ENCODE measurements around the gene FCMR. TPM values are rescaled to one million over a fixed set of nuclear protein-coding genes. Genes with fewer than 3 reads are reported as not detected.

FCMR gene
- total and polyA plus RNA-seq, 10 of the 15 experiments (the other 5 are each of a cell fraction or from before 2014, with no cell fraction given) = 79.7 to 245 (median 123) TPM

DNA sequence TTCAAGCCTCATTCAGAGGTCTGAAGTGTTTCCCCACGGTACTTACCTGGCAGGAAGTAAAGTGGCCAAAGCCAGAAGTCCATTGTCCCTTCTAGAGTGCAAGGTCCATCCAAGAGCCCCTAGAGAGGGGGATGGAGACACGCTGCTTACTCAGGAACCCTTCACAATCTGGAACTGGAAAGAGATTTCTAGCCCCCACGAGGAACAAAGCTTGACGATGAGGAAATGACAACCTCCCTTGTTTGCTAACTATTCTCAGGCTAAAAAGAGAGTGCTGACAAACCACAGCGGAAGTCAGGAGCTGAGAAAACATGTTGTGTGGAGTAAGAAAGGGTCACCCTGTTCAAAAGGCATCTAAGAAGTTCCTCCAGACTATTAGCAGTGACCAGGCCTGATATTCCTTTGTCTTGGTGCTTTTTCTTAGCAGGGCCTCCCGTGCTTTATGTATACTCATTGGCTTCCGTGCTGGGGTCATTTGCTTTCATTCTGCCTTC, at the start of gene FCMR (continued):
- TF ChIP-seq, protein P1, sequence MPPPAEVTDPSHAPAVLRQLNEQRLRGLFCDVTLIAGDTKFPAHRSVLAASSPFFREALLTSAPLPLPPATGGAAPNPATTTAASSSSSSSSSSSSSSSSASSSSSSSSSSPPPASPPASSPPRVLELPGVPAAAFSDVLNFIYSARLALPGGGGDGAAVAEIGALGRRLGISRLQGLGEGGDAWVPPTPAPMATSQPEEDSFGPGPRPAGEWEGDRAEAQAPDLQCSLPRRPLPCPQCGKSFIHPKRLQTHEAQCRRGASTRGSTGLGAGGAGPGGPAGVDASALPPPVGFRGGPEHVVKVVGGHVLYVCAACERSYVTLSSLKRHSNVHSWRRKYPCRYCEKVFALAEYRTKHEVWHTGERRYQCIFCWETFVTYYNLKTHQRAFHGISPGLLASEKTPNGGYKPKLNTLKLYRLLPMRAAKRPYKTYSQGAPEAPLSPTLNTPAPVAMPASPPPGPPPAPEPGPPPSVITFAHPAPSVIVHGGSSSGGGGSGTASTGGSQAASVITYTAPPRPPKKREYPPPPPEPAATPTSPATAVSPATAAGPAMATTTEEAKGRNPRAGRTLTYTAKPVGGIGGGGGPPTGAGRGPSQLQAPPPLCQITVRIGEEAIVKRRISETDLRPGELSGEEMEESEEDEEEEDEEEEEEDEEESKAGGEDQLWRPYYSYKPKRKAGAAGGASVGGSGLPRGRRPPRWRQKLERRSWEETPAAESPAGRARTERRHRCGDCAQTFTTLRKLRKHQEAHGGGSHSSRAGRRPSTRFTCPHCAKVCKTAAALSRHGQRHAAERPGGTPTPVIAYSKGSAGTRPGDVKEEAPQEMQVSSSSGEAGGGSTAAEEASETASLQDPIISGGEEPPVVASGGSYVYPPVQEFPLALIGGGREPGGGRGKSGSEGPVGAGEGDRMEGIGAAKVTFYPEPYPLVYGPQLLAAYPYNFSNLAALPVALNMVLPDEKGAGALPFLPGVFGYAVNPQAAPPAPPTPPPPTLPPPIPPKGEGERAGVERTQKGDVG (CRISPR knock-in tag; IDR thresholded peaks at IDR 0.05) = no peak
- TF ChIP-seq CHD1 (IDR thresholded peaks at IDR 0.05; ENCODE audit: low read depth, low read length) (0 out of 2 replicates have a peak, but pooled peaks have one; percentile 29), GABPA (IDR thresholded peaks at IDR 0.05; ENCODE audit: low read depth) (no peak), SMARCA5 (IDR thresholded peaks at IDR 0.05) (0 out of 2 replicates have a peak, but pooled peaks have one; percentile 10), SUPT20H (IDR thresholded peaks at IDR 0.05; ENCODE audit: borderline replicate concordance, control insufficient read depth, low read depth, low read length) (no peak), POLR2AphosphoS2 (IDR thresholded peaks at IDR 0.05; ENCODE audit: low read depth, low read length) (peak; percentile 69; the same call in 1 of the 2 replicates), SIX5 (IDR thresholded peaks at IDR 0.05; ENCODE audit: low read depth, low read length, severe bottlenecking) (no peak), TCF7 (IDR thresholded peaks at IDR 0.05; ENCODE audit: borderline replicate concordance) (no peak), YY1 (IDR thresholded peaks at IDR 0.05; ENCODE audit: low read depth, low read length) (peak; percentile 26; the same call in 1 of the 2 replicates), MXI1 (IDR thresholded peaks at IDR 0.05; ENCODE audit: low read depth, low read length) (0 out of 2 replicates have a peak, but pooled peaks have one; percentile 41), CREB1 (IDR thresholded peaks at IDR 0.05; ENCODE audit: low read depth) (no peak), BRCA1 (IDR thresholded peaks at IDR 0.05; ENCODE audit: low read depth, low read length) (0 out of 2 replicates have a peak, but pooled peaks have one; percentile 12), FOXK2 (IDR thresholded peaks at IDR 0.05) (no peak)
- TF ChIP-seq, protein P2, sequence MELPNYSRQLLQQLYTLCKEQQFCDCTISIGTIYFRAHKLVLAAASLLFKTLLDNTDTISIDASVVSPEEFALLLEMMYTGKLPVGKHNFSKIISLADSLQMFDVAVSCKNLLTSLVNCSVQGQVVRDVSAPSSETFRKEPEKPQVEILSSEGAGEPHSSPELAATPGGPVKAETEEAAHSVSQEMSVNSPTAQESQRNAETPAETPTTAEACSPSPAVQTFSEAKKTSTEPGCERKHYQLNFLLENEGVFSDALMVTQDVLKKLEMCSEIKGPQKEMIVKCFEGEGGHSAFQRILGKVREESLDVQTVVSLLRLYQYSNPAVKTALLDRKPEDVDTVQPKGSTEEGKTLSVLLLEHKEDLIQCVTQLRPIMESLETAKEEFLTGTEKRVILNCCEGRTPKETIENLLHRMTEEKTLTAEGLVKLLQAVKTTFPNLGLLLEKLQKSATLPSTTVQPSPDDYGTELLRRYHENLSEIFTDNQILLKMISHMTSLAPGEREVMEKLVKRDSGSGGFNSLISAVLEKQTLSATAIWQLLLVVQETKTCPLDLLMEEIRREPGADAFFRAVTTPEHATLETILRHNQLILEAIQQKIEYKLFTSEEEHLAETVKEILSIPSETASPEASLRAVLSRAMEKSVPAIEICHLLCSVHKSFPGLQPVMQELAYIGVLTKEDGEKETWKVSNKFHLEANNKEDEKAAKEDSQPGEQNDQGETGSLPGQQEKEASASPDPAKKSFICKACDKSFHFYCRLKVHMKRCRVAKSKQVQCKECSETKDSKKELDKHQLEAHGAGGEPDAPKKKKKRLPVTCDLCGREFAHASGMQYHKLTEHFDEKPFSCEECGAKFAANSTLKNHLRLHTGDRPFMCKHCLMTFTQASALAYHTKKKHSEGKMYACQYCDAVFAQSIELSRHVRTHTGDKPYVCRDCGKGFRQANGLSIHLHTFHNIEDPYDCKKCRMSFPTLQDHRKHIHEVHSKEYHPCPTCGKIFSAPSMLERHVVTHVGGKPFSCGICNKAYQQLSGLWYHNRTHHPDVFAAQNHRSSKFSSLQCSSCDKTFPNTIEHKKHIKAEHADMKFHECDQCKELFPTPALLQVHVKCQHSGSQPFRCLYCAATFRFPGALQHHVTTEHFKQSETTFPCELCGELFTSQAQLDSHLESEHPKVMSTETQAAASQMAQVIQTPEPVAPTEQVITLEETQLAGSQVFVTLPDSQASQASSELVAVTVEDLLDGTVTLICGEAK (IDR thresholded peaks at IDR 0.05; ENCODE audit: borderline replicate concordance) = no peak; the same call in 1 of the 2 replicates
- TF ChIP-seq, protein P3, sequence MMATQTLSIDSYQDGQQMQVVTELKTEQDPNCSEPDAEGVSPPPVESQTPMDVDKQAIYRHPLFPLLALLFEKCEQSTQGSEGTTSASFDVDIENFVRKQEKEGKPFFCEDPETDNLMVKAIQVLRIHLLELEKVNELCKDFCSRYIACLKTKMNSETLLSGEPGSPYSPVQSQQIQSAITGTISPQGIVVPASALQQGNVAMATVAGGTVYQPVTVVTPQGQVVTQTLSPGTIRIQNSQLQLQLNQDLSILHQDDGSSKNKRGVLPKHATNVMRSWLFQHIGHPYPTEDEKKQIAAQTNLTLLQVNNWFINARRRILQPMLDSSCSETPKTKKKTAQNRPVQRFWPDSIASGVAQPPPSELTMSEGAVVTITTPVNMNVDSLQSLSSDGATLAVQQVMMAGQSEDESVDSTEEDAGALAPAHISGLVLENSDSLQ (IDR thresholded peaks at IDR 0.05) = peak; percentile 43; the same call in 1 of the 2 replicates
- TF ChIP-seq, protein P4, sequence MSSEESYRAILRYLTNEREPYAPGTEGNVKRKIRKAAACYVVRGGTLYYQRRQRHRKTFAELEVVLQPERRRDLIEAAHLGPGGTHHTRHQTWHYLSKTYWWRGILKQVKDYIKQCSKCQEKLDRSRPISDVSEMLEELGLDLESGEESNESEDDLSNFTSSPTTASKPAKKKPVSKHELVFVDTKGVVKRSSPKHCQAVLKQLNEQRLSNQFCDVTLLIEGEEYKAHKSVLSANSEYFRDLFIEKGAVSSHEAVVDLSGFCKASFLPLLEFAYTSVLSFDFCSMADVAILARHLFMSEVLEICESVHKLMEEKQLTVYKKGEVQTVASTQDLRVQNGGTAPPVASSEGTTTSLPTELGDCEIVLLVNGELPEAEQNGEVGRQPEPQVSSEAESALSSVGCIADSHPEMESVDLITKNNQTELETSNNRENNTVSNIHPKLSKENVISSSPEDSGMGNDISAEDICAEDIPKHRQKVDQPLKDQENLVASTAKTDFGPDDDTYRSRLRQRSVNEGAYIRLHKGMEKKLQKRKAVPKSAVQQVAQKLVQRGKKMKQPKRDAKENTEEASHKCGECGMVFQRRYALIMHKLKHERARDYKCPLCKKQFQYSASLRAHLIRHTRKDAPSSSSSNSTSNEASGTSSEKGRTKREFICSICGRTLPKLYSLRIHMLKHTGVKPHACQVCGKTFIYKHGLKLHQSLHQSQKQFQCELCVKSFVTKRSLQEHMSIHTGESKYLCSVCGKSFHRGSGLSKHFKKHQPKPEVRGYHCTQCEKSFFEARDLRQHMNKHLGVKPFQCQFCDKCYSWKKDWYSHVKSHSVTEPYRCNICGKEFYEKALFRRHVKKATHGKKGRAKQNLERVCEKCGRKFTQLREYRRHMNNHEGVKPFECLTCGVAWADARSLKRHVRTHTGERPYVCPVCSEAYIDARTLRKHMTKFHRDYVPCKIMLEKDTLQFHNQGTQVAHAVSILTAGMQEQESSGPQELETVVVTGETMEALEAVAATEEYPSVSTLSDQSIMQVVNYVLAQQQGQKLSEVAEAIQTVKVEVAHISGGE (CRISPR knock-in tag; IDR thresholded peaks at IDR 0.05) = no peak
- TF ChIP-seq, protein P5, sequence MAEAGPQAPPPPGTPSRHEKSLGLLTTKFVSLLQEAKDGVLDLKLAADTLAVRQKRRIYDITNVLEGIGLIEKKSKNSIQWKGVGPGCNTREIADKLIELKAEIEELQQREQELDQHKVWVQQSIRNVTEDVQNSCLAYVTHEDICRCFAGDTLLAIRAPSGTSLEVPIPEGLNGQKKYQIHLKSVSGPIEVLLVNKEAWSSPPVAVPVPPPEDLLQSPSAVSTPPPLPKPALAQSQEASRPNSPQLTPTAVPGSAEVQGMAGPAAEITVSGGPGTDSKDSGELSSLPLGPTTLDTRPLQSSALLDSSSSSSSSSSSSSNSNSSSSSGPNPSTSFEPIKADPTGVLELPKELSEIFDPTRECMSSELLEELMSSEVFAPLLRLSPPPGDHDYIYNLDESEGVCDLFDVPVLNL (IDR thresholded peaks at IDR 0.05; ENCODE audit: low read depth, low read length) = no peak

All from GM12878 (cell line).